ENCODE measurements around the gene CCDC146.
"Not testable (repeated sequence)": the region's sequence is repeated elsewhere in the genome, so short reads cannot be mapped to it uniquely, and the experiment has no call there.

The CCDC146 gene

GRCh38 chr7:77202481-77202976, 80.1 kb downstream of the CCDC146 start:
- no peak for DNase-seq

- DNase-seq, result no peak
Observed at GRCh38 chr7:77205706-77206105, 83.3 kb downstream of the CCDC146 start.

GRCh38 chr7:77208416-77208815, 86.0 kb downstream of the CCDC146 start:
- DNase-seq, result no peak

GRCh38 chr7:77209479-77210139, 87.2 kb downstream of the CCDC146 start:
- no peak for DNase-seq

GRCh38 chr7:77216181-77216845, 93.9 kb downstream of the CCDC146 start:
- DNase-seq, result no peak

GRCh38 chr7:77217474-77218185, 95.2 kb downstream of the CCDC146 start:
- no peak for DNase-seq

- not testable (repeated sequence) for DNase-seq
Observed at GRCh38 chr7:77219701-77220331, 97.4 kb downstream of the CCDC146 start.

- DNase-seq, result no peak
Observed at GRCh38 chr7:77222065-77222464, 99.7 kb downstream of the CCDC146 start.

- no peak for DNase-seq
Observed at GRCh38 chr7:77222819-77223218, 100.4 kb downstream of the CCDC146 start.

- no peak for DNase-seq
Observed at GRCh38 chr7:77223261-77223660, 100.8 kb downstream of the CCDC146 start.

GRCh38 chr7:77226357-77226839, 104.0 kb downstream of the CCDC146 start:
- DNase-seq, result no peak

- DNase-seq, result not testable (repeated sequence)
Observed at GRCh38 chr7:77228795-77229194, 106.4 kb downstream of the CCDC146 start.

GRCh38 chr7:77232467-77232866, 110.1 kb downstream of the CCDC146 start:
- DNase-seq, result no peak

- DNase-seq, result no peak
Observed at GRCh38 chr7:77235276-77235675, 112.9 kb downstream of the CCDC146 start.

- no peak for DNase-seq
Observed at GRCh38 chr7:77238703-77239136, 116.3 kb downstream of the CCDC146 start.

GRCh38 chr7:77239471-77239870, 117.1 kb downstream of the CCDC146 start:
- DNase-seq, result no peak

GRCh38 chr7:77242068-77242467, 119.7 kb downstream of the CCDC146 start:
- no peak for DNase-seq

GRCh38 chr7:77242554-77242953, 120.1 kb downstream of the CCDC146 start:
- DNase-seq, result no peak

- no peak for DNase-seq
Observed at GRCh38 chr7:77244222-77244934, 122.0 kb downstream of the CCDC146 start.

GRCh38 chr7:77245015-77245755, 122.8 kb downstream of the CCDC146 start:
- no peak for DNase-seq

- DNase-seq, result no peak
Observed at GRCh38 chr7:77246026-77246640, 123.7 kb downstream of the CCDC146 start.

Measured in cerebellar nuclear complex (tissue), 1 donor.